HepG2 (cell line): ENCODE data around the gene ABCC3. TPM values are rescaled to one million over a fixed set of nuclear protein-coding genes. Genes with fewer than 3 reads are reported as not detected.

Source experiments
- ATM ChIP-seq: fragments of 450-650 bp; IDR thresholded peaks from 2 replicates; pipeline ENCODE4 v1.7.1; 2017; ENCODE audit warnings: mild to moderate bottlenecking, borderline replicate concordance
- CENPBD1 ChIP-seq: sonication (generic); formaldehyde crosslinking; IDR thresholded peaks from 2 replicates; pipeline ENCODE4 v1.8.0; 2022; ENCODE audit warnings: missing genetic modification reagents, low read depth, mild to moderate bottlenecking, borderline replicate concordance
- CHD4 ChIP-seq: fragments of 200-600 bp; sonication (generic); IDR thresholded peaks from 2 replicates; pipeline ENCODE4 v1.7.0; 2017; ENCODE audit warnings: mild to moderate bottlenecking, low read length, borderline replicate concordance
- FOXK2 ChIP-seq: fragments of 450-650 bp; IDR thresholded peaks from 2 replicates; pipeline ENCODE4 v1.6.1; 2016
- KDM3A ChIP-seq: IDR thresholded peaks from 2 replicates; pipeline ENCODE4 v1.6.1; 2018; ENCODE audit warnings: low read depth, missing compliant biosample characterization
- NFE2L1 ChIP-seq: sonication (generic); formaldehyde crosslinking; IDR thresholded peaks from 2 replicates; pipeline ENCODE4 v1.4.0; 2020; ENCODE audit warnings: missing genetic modification reagents, mild to moderate bottlenecking, borderline replicate concordance
- TEAD2 ChIP-seq: sonication (generic); formaldehyde crosslinking; IDR thresholded peaks from 2 replicates; pipeline ENCODE4 v1.9.0; 2021; ENCODE audit warnings: missing genetic modification reagents
- THAP9 ChIP-seq: sonication (generic); formaldehyde crosslinking; IDR thresholded peaks from 2 replicates; pipeline ENCODE4; 2020; ENCODE audit warnings: missing genetic modification reagents, mild to moderate bottlenecking, borderline replicate concordance
- ZNF18 ChIP-seq: sonication (generic); formaldehyde crosslinking; IDR thresholded peaks from 2 replicates; pipeline ENCODE4 v1.8.0; 2022; ENCODE audit warnings: mild to moderate bottlenecking, missing genetic modification reagents; ENCODE audit not compliant: insufficient replicate concordance
- ZNF263 ChIP-seq: sonication (generic); formaldehyde crosslinking; IDR thresholded peaks from 2 replicates; pipeline ENCODE4 v1.4.0; 2020; ENCODE audit warnings: missing genetic modification reagents
- ZNF468 ChIP-seq: sonication (generic); formaldehyde crosslinking; IDR thresholded peaks from 2 replicates; pipeline ENCODE4 v1.8.0; 2022; ENCODE audit warnings: mild to moderate bottlenecking, moderate library complexity, missing genetic modification reagents
- ZNF558 ChIP-seq: sonication (generic); formaldehyde crosslinking; IDR thresholded peaks from 2 replicates; pipeline ENCODE4 v1.9.0; 2022; ENCODE audit warnings: mild to moderate bottlenecking, missing genetic modification reagents, borderline replicate concordance
- ZNF574 ChIP-seq: sonication (generic); formaldehyde crosslinking; IDR thresholded peaks from 2 replicates; pipeline ENCODE4 v1.4.0; 2020; ENCODE audit warnings: missing genetic modification reagents
- ZNF770 ChIP-seq: sonication (generic); formaldehyde crosslinking; IDR thresholded peaks from 2 replicates; pipeline ENCODE4 v1.5.0; 2020; ENCODE audit warnings: mild to moderate bottlenecking, missing genetic modification reagents
- ZNF772 ChIP-seq: sonication (generic); formaldehyde crosslinking; IDR thresholded peaks from 2 replicates; pipeline ENCODE4 v1.5.0; 2020; ENCODE audit warnings: mild to moderate bottlenecking, missing genetic modification reagents
- ZNF83 ChIP-seq: sonication (generic); formaldehyde crosslinking; IDR thresholded peaks from 2 replicates; pipeline ENCODE4 v1.4.0; 2020; ENCODE audit warnings: missing genetic modification reagents, mild to moderate bottlenecking, borderline replicate concordance
- ZNF850 ChIP-seq: sonication (generic); formaldehyde crosslinking; conservative IDR thresholded peaks from 2 replicates; pipeline ENCODE4 v1.9.0; 2021; ENCODE audit warnings: mild to moderate bottlenecking, missing genetic modification reagents
- polyA plus RNA-seq, 8 experiments: library from polyadenylated mRNA; depleted of rRNA in 3 of 8; stranded (reverse) in 7 of 8; unstranded in 1 of 8; fragments of >200 nt; fragmentation: Illumina TruSeq in 4 of 8; extraction: Trizol in 4 of 8; gene quantifications; 2 replicates each; pipeline versions ENCODE4 v1.2.1 to v1.2.3, GENCODE V29; 2011 to 2016; ENCODE audit warnings: low read depth in 4 of 8, missing spikeins in 1 of 8, mixed read lengths in 1 of 8; ENCODE audit not compliant: insufficient read depth in 1 of 8
- total RNA-seq, 5 experiments: library from RNA; depleted of rRNA; stranded (reverse); fragments of >200 nt; fragmentation: Illumina TruSeq; extraction: Trizol; gene quantifications; 2 replicates each; pipeline ENCODE4 v1.2.3, GENCODE V29; 2016; ENCODE audit warnings: low read depth in 1 of 5

The ABCC3 gene
- total and polyA plus RNA-seq, 2 of the 13 experiments (the other 11 are each of a cell fraction or from before 2014, with no cell fraction given): 25.2 to 50.7 TPM

- TF ChIP-seq NFE2L1 (CRISPR knock-in tag): no peak
- no peak for TF ChIP-seq CHD4
- no peak; the same call in 1 of the 2 replicates for TF ChIP-seq ZNF772 (CRISPR knock-in tag)
- no peak for TF ChIP-seq THAP9 (CRISPR knock-in tag)
- TF ChIP-seq ZNF83 (CRISPR knock-in tag): no peak
- TF ChIP-seq ZNF468 (CRISPR knock-in tag): peak; percentile 92
- no peak for TF ChIP-seq ZNF18
- no peak for TF ChIP-seq ZNF574 (CRISPR knock-in tag)
- TF ChIP-seq CENPBD1 (CRISPR knock-in tag): no peak
- TF ChIP-seq ATM: no peak
- no peak; the same call in 1 of the 2 replicates for TF ChIP-seq ZNF770 (CRISPR knock-in tag)
- no peak for TF ChIP-seq FOXK2
- TF ChIP-seq ZNF558 (CRISPR knock-in tag): no peak; the same call in 1 of the 2 replicates
- no peak for TF ChIP-seq TEAD2 (CRISPR knock-in tag)
- TF ChIP-seq ZNF850 (CRISPR knock-in tag): no peak
- no peak for TF ChIP-seq KDM3A (CRISPR knock-in tag)
- no peak; the same call in 1 of the 2 replicates for TF ChIP-seq ZNF263 (CRISPR knock-in tag)
These were observed 442 bp downstream of the ABCC3 start (continued) for GRCh38 chr17:50634915-50635731.
